HL-60 (cell line): Measurements from ENCODE around the gene FLNC.

Experiments used
- DNase-seq, 2 experiments: peaks; one replicate each; pipeline ENCODE4 v3.0.0-alpha.2; 2010 to 2020; ENCODE audit warnings: low read depth in 1 of 2, low spot score in 1 of 2
- H3K27ac ChIP-seq: fragments of 250-450 bp; sonication (Bioruptor Pico); replicated peaks from 2 replicates; pipeline ENCODE4 v1.5.1; 2020; ENCODE audit warnings: mild to moderate bottlenecking, moderate library complexity
- H3K27me3 ChIP-seq: fragments of 250-450 bp; sonication (Bioruptor Pico); 2 replicates; pipeline ENCODE4 v1.5.1; 2021; ENCODE audit warnings: mild to moderate bottlenecking, moderate library complexity; ENCODE audit not compliant: insufficient read depth, poor library complexity, severe bottlenecking
- H3K4me3 ChIP-seq: replicated peaks from 2 replicates; pipeline ENCODE4 v1.5.1; 2011; ENCODE audit warnings: mild to moderate bottlenecking, control low read depth, low read length; ENCODE audit not compliant: insufficient read depth
- GABPA ChIP-seq: IDR thresholded peaks from 2 replicates; pipeline ENCODE4 v1.6.1; 2012; ENCODE audit warnings: low read depth
- POLR2AphosphoS5 ChIP-seq: IDR thresholded peaks from 2 replicates; pipeline ENCODE4 v1.6.1; 2012; ENCODE audit warnings: low read depth
- REST ChIP-seq: IDR thresholded peaks from 2 replicates; pipeline ENCODE4 v1.6.1; 2012; ENCODE audit warnings: low read depth; ENCODE audit not compliant: insufficient replicate concordance
- SPI1 ChIP-seq: IDR thresholded peaks from 2 replicates; pipeline ENCODE4 v1.6.1; 2012; ENCODE audit warnings: low read depth, mild to moderate bottlenecking, borderline replicate concordance
- TF ChIP-seq, protein P1 (sequence below): IDR thresholded peaks from one replicate; pipeline ENCODE4 v1.5.1; 2011; ENCODE audit warnings: low read length, control low read depth, inconsistent platforms; ENCODE audit not compliant: insufficient read depth

FLNC gene

DNA sequence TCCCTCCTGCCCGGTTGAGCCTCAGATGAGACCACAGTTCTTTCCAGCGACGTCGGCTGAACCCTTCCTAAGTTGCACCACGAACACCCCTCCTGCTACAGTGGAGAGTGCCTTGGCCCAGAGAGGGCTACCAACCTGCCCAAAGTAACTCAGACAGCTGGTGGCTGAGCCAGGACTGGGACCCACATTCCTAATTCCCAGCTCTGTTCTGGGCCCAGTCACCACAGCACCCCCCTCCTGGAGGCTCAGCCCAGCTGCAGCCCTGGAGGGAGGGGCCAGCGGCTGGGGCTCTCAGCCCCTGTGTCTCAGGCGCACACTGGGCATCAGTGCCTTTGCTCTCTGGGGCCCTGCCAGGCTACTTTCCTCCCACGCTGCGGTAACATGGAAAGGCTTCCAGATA is 43.0 kb downstream of the FLNC start:
- TF ChIP-seq, protein P1, sequence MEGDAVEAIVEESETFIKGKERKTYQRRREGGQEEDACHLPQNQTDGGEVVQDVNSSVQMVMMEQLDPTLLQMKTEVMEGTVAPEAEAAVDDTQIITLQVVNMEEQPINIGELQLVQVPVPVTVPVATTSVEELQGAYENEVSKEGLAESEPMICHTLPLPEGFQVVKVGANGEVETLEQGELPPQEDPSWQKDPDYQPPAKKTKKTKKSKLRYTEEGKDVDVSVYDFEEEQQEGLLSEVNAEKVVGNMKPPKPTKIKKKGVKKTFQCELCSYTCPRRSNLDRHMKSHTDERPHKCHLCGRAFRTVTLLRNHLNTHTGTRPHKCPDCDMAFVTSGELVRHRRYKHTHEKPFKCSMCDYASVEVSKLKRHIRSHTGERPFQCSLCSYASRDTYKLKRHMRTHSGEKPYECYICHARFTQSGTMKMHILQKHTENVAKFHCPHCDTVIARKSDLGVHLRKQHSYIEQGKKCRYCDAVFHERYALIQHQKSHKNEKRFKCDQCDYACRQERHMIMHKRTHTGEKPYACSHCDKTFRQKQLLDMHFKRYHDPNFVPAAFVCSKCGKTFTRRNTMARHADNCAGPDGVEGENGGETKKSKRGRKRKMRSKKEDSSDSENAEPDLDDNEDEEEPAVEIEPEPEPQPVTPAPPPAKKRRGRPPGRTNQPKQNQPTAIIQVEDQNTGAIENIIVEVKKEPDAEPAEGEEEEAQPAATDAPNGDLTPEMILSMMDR: no peak
- no peak for TF ChIP-seq POLR2AphosphoS5
- TF ChIP-seq GABPA: no peak
- TF ChIP-seq REST: no peak
- Histone ChIP-seq H3K27me3 (peaks cover 6% of the 10 kb centered on the region), H3K27ac (no peak overlapping the region), H3K4me3 (no peak overlapping the region)
- no peak for DNase-seq

- Histone ChIP-seq H3K27ac (no peak overlapping the region), H3K27me3 (peaks cover 6% of the 10 kb centered on the region), H3K4me3 (no peak overlapping the region)
- DNase-seq: no peak
- no peak for TF ChIP-seq REST
- TF ChIP-seq SPI1: no peak
- no peak for TF ChIP-seq GABPA
- TF ChIP-seq POLR2AphosphoS5: no peak
- TF ChIP-seq, protein P1: no peak
These were observed 44.2 kb downstream of the FLNC start for GRCh38 chr7:128874140-128875031.

GRCh38 chr7:128875523-128875948 is 45.3 kb downstream of the FLNC start:
- no peaks in the 10 kb centered on the region for H3K27me3 ChIP-seq
- H3K4me3 ChIP-seq: no peak overlapping the region
- TF ChIP-seq SPI1 (no peak), REST (no peak), GABPA (no peak), POLR2AphosphoS5 (no peak)
- TF ChIP-seq, protein P1: no peak
- DNase-seq: no peak
- H3K27ac ChIP-seq: no peak overlapping the region
